Fibroblast of skin of right biceps (primary cell): Measurements from ENCODE around the gene ATP8A2.
"Not testable (repeated sequence)": the region's sequence is repeated elsewhere in the genome, so short reads cannot be mapped to it uniquely, and the experiment has no call there.

Experiments
- DNase-seq: peaks from one replicate; pipeline ENCODE4 v3.0.0-alpha.2; 2013

The ATP8A2 gene

DNA sequence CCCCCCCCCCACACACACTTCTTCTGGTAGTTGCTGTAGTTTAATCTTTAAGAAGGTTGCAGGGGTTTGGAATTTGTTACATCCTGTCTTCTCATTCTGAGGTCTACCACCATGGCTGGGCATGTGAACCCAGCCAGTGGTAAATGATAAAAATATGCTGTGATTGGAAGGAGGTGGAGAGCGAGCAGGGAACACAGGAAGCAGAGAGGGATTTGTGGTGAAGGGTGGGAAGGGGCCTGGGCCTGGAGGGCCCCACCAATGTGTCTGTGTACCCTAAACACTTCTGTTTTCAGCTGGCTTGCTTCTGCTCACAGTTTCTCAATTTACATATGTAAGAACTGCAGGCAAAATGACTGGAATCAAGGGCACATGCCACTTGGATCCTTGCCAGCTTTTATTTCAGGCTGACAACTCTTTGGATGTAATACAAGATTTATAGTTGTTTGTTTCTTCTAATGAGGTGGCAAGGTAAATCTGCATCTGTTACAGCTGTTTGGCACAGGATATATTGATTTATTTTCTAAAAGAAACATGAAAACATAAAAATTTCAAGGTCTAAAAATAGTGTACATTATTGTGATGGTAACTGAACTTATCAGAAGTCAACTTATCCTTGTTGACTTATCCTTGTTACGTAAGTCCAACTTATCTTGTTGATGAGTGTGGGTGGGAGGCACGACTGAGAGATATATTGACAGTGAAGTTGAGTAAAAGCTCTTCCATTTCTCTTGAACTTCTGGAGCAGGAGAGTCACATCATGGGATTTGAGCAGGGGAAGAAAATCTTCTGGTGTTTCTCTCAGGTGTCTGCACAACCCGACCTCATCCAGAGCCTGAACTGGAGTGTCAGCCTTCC, 366.8 kb downstream of the ATP8A2 start:
- DNase-seq, result peak; percentile 75

DNA sequence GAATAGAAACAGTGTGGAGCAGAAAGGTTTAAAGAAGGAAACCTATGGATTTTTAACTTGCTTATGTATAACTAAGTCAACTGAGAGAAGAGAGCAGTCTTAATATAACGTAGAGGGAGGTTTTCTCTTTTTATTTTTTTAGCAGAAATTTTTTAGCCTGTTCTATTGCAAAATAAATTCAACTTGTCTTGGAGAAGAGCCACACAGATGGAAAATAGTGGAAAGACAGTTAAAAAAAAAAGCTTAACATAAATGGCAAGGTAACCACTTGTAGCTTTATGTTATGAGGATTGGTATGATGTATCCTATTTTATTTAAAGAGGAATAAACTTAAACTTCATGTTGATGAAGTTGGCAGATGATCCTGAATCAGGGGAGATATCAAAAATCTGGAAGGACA, 367.6 kb downstream of the ATP8A2 start:
- DNase-seq, result no peak

DNA sequence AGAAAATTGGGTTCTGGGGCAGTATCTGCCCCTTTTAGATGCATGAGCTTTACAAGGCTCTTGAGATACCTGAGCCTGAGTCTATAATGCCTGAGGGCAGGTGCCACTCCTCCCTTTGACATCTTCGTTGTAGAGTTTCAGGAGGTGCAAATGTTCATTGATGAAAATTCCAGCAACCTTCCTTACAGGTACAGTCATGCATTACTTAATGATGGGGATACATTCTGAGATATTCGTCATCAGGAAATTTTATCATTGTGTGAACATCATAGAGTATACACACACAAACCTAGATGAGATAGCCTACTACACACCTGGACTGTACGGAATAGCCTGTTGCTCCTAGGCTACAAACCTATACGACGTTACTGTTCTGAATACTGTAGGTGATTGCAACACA, 370.0 kb downstream of the ATP8A2 start:
- DNase-seq, result no peak

DNA sequence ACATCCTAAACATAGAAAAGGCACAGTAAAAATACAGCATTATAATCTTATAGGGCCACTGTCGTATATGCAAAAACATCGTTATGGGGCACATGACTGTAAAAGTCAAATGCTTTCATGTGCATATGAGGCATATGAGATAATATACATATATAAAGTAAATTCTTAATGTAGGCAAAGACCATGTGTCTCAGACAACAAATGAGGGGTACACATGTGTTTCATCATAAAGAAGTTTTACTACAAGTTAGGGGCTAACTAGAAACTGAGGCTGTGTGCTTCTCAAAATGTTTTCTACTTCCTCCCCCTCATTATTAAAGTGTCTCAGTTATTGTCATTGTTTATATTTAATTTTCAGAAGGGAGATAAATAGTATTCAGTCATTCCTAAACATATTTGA, 370.4 kb downstream of the ATP8A2 start:
- DNase-seq, result no peak

DNA sequence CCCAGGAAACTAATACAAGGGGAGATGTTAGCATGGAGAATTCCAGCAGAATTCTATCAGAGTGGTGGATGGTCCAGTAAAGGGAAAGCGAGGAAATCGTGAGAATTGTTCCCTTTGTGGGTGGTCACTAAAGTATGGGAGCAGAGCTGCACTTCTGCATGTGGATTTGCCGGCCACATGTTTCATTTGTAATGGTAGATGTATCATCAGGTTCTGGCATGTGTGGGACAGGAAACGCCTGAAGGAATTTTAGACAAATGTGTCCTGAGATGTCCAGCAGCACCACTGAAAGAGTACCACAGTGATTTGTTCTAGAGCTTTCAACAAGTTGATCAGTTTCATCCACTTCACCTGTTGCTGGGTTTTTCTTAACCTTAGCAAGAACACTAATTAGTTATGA, 371.6 kb downstream of the ATP8A2 start:
- DNase-seq, result peak; percentile 20

DNA sequence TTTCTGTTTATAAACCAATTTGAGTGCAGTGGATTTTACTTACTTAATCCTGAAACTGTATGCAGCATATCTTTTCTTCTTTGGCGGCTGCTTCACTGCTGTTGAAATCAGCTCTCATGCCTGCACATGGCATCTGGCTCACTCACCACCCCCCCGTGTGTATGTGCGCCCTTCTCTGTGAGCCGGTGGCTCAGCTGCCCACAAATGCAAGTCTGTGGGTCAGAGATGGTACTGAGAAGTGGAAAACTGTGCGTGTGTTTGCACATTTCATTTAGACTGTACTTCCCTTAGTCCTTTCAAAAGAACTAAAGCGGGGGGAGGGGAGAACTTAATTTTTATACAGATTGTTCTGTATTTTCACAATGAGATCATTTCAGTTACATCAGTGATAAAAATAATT, 372.4 kb downstream of the ATP8A2 start:
- no peak for DNase-seq

DNA sequence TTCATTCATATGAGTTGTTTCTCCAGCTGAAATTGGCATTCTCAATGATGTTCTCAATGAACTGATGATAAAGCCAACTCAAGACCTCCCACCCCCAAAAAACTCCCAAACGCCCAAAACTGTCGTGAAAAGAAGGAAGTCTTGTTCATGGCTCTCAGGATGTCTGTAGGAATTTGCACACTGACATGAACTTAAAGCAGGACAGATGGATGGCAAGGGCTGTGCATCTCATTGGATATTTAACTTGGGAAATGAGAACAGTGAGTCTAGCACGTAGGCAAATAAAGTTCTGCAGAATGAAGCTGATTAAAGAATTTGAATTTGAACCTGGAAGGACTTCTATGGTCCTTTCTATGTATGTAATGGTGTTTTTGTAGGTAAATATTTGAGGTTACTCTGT, 374.4 kb downstream of the ATP8A2 start:
- DNase-seq, result no peak

DNA sequence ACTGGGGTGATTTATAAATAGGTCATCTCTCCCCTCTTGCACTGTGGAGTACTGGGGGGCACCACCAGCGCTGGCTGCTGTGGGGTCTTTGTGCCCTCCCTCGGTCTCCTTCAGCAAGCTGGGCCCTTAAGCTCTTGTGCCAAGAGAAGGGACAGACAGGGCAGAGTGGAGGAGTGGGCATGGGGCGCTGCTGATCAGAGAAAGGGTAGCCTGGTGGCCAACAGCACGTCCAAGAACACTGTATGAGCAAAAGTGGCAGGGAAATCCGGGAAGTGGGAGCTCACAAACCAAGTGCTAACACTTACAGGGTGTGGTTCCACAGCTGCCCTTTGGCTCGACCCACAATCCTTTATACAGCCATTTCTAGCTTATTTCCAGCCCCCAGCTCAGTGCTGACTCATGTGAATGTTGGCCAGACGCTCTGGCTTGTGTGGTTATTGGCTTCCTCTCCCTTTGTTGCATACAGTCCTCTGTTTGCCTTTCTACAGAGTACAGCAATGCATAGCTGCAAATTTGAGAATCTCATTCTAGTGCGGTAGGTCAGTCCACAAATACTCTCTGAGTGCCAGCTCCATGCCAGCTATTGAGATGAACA, 381.3 kb downstream of the ATP8A2 start:
- DNase-seq, result peak; percentile 85

DNA sequence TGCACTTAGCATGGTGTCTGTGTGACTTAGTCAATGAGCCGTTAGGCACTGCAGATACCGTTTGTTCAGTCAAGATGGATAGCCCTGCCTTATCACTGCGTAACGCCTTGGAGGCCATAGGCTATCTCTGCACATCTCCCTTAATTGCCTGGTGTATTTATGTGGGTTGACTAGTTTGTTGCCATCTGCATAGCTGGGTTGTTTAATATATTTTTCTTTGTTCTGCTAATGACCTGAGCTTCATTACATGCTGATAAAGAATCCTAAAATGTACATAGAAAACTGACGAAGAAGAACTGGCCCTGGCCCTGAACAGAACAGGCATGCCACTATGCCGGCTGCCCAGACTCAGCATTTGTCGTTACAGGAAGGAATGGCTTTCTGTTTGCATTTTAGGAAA, 382.2 kb downstream of the ATP8A2 start:
- DNase-seq, result no peak

DNA sequence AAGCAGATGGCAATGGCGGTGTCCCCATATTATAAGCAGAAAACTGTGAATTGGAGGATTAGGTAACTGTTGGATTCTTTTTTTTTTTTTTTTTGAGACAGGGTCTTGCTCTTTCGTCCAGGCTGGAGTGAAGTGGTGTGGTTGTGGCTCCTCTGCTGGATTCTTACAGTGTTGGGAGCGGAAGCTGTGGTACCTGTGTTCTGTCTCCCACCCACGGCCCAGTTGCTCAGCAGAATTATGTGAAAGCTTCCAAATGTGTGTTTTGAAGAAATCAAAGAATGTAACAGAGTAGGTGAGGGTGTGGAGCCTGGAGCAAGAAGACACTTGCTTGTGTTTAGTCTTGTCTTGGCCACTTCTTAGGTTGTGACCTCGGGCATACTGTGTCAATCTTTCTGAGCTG, 384.5 kb downstream of the ATP8A2 start:
- no peak for DNase-seq

DNA sequence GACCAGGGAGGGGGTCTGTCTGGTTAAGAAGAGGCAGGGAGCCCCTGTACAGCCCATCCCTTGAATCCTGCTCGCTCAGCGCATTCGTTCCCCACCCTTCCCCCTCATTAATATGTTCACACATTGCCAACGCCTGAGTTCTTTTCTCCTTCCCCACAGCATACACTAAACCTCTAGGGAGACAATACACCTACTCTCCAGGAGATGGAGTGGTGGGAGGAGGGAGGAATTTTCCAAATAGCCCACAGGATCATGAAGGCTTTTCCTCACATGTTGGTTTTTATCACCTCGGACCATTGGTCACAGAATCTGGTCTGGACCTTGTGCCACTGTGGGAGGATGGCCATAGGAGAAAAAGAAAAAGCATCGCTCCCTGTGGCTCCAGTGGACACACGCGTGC, 385.1 kb downstream of the ATP8A2 start:
- no peak for DNase-seq

DNA sequence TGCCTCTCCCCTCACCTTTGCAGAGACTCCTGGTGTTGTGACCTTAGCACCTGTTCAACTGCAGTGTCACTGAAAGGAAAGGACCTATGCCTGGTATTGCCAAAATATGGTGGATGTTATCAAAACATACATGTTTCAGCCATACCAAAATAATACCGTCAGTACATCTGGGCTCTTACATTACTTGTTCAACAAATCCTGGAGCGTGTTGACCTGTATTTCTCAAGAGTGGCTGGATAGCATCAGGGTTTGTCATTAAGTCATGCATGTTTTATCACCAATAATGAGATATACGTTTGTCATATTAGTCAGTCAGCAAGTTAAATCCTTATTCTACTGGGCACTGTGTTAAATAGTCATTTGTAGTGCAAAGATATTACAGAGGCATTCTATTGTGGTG, 389.3 kb downstream of the ATP8A2 start:
- DNase-seq, result no peak

DNA sequence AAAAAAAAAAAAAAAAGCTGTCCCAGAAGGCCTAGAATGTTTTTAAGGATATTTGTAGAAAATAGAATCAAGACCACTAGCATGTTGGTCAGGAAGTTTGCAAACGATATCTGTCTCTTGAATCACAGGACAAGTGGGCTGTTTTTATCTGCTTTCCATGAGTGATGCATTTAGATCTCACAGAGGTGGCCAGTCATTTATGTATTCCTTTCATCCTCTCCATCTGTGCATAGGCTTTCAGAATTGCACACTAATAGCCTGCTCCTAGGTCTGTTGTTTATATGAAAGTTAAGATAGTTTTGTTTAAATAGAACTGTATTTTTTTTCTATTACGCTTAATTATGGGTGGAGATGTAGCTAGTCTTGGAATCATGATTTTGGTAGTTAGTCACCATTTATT, 390.5 kb downstream of the ATP8A2 start:
- no peak for DNase-seq

DNA sequence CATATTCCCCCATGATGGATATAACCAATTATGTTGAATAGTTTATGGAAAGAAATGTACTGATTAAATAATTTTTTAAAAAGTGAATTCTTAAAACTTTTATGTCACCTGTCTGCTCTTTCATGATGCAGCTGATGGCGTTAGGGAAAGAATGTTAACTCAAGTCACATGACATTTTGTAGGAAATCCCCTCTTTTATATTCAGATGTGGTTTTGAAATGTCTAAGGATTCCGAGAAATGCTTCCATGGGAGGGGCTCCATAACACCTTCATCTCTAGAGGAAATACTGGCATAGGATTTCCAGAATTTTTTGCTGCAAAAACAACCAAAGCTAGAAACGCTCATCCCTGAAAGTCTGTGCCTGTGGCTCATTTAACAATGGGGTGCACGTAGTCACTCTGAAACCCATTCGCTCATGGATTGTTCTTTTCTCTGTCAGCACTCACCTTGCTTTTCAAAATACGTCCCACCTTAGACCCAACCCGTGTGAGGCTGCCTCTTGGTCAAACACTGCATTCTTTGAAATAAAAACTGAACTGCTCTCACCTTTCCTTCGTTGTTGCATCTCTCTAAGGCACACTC, 391.1 kb downstream of the ATP8A2 start:
- DNase-seq, result no peak

DNA sequence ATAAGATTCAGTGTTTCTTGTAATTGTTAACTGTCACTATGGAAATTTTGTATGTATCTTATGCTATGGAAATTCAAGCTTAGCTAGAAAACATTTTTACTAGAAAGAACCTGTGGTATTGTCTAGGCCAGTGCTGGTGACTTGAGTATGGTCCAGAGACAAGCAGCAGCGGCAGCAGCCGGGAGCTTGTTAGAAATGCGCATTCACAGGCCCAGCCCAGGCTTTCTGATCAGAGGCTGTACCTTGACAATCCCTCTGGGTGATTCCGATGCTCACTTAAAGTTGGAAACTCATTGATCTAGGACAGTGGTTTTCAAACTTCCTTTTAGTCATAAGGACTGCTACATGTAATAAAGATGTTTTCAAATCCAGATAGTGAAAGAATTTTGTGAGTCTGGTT, 392.6 kb downstream of the ATP8A2 start:
- no peak for DNase-seq

DNA sequence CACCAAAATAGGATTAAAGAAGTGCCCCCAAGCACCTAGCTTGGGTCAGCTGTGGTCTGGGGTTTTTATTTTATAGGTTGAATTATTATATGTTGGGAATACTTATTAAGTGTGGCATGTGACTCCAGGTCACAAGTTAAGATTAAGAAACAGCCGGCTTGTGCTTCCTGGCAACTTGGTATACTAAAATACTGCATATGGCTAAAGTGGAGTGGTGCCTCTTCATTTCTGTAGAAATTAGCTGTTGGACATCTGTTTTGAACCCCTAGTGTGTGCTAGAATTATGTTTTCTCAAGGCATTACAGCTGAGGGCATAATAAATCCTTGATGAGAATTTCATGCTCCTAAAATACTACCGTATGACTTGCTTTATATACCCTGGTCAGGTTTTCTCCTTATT, 393.5 kb downstream of the ATP8A2 start:
- DNase-seq, result no peak

DNA sequence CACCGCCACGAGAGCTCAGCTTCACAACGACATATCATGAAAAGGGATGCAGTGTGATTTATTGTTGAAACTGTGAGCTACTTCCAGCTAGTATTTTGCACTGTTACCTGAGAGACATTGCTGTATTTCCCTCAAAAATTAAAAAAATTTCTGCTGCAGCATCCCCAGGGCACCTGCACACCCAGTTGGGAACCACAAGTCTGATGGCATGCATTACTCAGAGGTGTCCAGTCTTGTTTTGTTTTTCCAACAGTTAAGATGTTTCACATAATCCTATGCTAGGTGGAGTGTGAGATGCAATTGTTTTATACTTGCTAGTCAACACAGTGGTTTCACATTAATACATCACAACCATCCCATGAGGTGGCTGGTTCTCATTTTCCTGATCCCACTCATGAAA, 394.8 kb downstream of the ATP8A2 start:
- no peak for DNase-seq

DNA sequence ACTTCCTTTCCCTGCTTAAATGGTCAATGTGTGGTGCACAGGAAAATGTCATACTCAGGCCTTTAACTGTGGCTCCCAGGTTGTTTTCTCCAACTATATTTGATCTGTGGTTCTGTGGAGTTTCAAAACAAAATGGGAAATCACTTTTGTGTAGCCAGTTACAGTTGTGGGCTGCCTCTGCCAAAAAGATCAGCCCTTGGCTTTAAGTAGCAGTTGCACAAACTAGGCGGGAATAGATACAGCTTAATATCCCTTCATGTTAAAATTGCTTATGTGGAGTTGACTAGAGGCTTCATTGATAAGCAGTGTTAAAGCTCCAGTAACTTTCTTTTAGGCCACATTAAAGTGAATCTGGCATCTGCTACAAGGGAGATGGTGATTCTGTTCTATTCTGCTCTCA, 395.2 kb downstream of the ATP8A2 start:
- DNase-seq, result no peak

DNA sequence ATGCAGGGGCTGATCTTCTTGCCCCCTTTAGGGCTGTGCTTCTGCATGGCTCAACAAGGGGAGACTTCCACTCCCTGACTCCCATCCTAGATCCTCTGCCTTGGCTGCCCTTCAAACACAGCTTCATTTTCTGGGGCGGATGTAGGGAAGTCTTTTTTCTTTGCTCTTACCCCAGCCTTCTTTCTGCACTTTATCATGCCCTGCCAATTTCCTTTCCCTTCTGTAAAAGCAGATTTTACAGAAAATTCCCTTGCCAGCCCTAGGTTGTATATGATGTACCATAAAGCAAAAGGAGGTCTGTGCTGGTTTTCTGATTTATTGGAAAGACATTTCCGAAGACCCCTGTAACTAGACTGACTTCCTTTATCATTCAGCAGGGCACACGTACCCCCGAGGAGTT, 396.6 kb downstream of the ATP8A2 start:
- no peak for DNase-seq

DNA sequence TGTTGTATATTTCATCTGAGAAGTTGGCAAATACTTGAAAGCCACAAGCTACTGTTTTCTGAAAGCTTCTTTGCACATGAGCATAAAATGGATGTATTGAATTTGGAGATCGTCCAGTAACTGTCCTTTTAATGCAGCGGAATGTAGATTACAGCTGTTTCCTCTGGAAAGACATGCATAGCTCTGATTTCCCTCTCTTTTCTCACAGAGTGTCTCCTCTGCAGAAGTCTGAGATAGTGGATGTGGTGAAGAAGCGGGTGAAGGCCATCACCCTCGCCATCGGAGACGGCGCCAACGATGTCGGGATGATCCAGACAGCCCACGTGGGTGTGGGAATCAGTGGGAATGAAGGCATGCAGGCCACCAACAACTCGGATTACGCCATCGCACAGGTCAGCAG, 397.1 kb downstream of the ATP8A2 start:
- DNase-seq, result peak; percentile 17

DNA sequence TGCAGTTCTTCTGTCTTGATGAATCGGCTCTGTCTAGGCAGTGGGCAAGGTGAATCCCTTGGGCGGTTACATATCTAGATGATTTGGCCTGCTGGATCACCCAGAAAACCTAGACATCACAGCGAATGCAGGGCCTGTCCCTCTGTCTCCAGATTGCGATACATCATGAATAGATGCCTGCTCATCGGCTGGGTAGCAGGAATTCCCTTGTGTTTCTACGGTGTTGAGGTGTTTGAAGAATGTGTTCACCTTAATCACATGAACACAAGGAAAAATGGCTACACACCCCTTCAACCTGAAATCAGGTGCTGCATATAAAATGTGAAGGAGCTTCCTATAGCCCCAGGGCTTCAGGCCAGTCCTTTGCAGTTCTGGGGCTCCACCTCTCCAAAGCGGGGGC, 398.8 kb downstream of the ATP8A2 start:
- DNase-seq, result no peak

DNA sequence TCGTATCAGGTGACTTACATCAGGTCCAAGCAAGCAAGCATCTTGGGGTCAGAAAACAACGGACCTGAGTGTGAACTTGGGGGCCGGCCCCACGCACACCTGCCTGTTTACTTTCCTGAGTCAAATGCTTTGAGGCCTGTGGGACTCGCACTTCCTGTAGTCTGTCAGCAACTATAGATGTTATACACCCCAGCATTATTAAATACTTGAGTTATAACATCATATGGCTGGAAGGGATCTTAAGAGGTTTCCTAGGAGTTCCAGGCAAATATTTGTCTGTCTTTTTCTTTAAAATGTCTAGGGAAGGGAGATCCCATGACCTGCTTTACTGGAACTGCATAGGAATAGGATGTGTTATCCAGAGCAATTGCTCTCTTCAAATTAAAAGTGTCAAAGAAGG, 399.4 kb downstream of the ATP8A2 start:
- DNase-seq, result peak; percentile 46

DNA sequence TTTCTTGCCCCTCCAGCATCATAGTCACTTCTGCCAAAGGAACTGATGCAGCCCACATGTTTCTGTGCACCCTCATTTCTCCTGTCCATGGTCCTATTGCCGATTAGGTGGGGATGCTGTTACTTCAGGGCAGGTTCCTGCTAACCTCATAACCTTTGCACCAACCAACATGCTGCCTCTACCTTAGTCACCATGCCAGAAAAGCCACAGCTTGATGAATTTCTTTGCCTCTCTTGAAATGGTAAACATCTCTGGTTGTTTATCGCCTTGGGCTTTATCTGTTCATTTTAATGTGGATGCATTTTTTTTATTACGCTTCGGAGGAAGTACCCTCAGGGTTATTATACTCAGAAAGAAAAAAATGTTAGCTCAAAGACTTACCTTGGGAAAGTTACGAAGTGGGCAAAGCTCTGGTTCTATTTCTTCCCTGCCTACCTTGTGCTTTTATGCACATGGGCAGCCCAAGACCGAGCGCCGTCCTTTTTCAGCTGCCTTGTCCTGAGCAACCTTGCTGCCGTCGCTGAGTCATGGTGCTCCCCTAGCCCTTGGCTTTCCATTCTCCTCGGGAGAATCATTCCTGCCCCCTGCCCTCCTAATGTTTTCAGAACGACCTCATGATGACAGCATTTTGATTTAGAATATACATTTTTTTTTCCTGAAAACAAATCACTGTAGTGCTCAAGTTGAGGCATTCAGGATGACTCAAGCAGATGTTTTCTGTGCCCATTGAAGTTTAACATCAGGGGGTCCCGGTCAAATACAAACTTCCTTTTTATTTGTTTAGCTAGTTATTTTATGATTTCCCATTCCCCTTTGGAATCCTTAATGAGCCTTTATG, 400.1 kb downstream of the ATP8A2 start:
- DNase-seq, result peak; percentile 54

DNA sequence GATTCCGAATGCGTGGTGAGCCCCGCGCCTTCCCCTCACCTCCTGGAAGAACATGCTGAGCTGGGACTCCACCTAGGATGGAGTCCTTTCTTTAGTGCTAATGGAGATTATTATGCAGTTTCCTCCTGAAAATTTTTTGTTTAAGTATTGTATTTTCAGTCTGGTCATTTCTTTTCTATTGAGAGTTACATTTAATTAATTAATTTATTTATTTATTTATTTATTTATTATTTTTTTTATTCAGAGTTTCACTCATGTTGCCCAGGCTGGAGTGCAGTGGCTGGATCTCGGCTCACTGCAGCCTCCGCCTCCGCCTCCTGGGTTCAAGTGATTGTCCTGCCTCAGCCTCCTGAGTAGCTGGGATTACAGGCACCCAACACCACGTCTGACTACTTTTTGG, 400.8 kb downstream of the ATP8A2 start:
- DNase-seq, result not testable (repeated sequence)
